Caco-2 (cell line): ENCODE measurements around the gene DYNC2H1. TPM values are rescaled to one million over a fixed set of nuclear protein-coding genes. Genes with fewer than 3 reads are reported as not detected.

ENCODE experiments used
- BruUV-seq: library from RNA; stranded (reverse); fragments of 400-500 nt; replicated peaks from 2 replicates; lab custom pipeline; 2021; lab: Mats Ljungman, UMichigan
- CTCF ChIA-PET: fragments of 300-600 bp; sonication (Branson Sonifier 250); formaldehyde crosslinking; loops from one replicate; lab custom pipeline; 2022; ENCODE audit warnings: antibody characterized with exemption; lab: Charles Lee
- POLR2A ChIA-PET: fragments of 300-600 bp; sonication (Branson Sonifier 250); formaldehyde crosslinking; loops from one replicate; lab custom pipeline; 2022; ENCODE audit warnings: antibody characterized with exemption; lab: Charles Lee
- DNase-seq, 2 experiments: peaks; one replicate each; pipeline versions ENCODE4 v3.0.0 to v3.0.0-alpha.2; 2020 to 2022
- H3K27me3 ChIP-seq: replicated peaks from 2 replicates; pipeline ENCODE4 v1.6.0; 2011; ENCODE audit warnings: low read length; ENCODE audit not compliant: control insufficient read depth, insufficient read depth
- H3K36me3 ChIP-seq: 2 replicates; pipeline ENCODE4 v1.5.1; 2011; ENCODE audit warnings: low read length; ENCODE audit not compliant: control insufficient read depth, insufficient read depth
- H3K4me1 ChIP-seq: fragments of 250-450 bp; sonication (Bioruptor Pico); 2 replicates; pipeline ENCODE4 v1.5.1; 2020; ENCODE audit warnings: mild to moderate bottlenecking
- H3K4me3 ChIP-seq: 2 replicates; pipeline ENCODE4 v1.5.1; 2011; ENCODE audit warnings: low read depth, mild to moderate bottlenecking, control low read depth, low read length
- H3K9me3 ChIP-seq: fragments of 250-450 bp; sonication (Bioruptor Pico); 2 replicates; pipeline ENCODE4 v1.5.1; 2020; ENCODE audit warnings: mild to moderate bottlenecking, moderate library complexity
- H3K27ac Mint-ChIP-seq: one replicate; pipeline ENCODE4 v1.8.0; 2022; ENCODE audit warnings: mixed read lengths; ENCODE audit not compliant: unreplicated experiment
- H3K27me3 Mint-ChIP-seq: one replicate; pipeline ENCODE4 v1.8.0; 2022; ENCODE audit warnings: mixed read lengths; ENCODE audit not compliant: insufficient read depth, unreplicated experiment
- H3K36me3 Mint-ChIP-seq: one replicate; pipeline ENCODE4 v1.8.0; 2022; ENCODE audit warnings: mild to moderate bottlenecking, mixed read lengths; ENCODE audit not compliant: insufficient read depth, unreplicated experiment
- H3K4me1 Mint-ChIP-seq: one replicate; pipeline ENCODE4 v1.8.0; 2022; ENCODE audit warnings: low read depth, mixed read lengths; ENCODE audit not compliant: unreplicated experiment
- H3K4me3 Mint-ChIP-seq: one replicate; pipeline ENCODE4 v1.8.0; 2022; ENCODE audit warnings: mild to moderate bottlenecking, moderate library complexity, mixed read lengths; ENCODE audit not compliant: unreplicated experiment
- H3K9me3 Mint-ChIP-seq: one replicate; pipeline ENCODE4 v1.8.0; 2022; ENCODE audit warnings: mixed read lengths; ENCODE audit not compliant: unreplicated experiment
- intact Hi-C: fragments of 100-400 bp; cut with micrococcal nuclease; formaldehyde crosslinking; loops from one replicate; pipeline ENCODE4 v1.10.0; 2022; ENCODE audit not compliant: unreplicated experiment
- total RNA-seq: library from RNA; stranded (reverse); gene quantifications from 2 replicates; pipeline ENCODE4 v1.2.3, GENCODE V29; 2022
- TF ChIP-seq, protein P1 (sequence below), 2 experiments: fragments of 200-600 bp in 1 of 2; IDR thresholded peaks; 1 replicate in 1 of 2; 2 replicates in 1 of 2; pipeline versions ENCODE4 v1.5.1 to v1.8.0; 2011 to 2022; ENCODE audit warnings: antibody characterized with exemption in 1 of 2, control low read depth in 1 of 2, inconsistent platforms in 1 of 2, low read depth in 1 of 2, low read length in 1 of 2, mild to moderate bottlenecking in 1 of 2, moderate library complexity in 1 of 2; ENCODE audit not compliant: insufficient read depth in 1 of 2, severe bottlenecking in 1 of 2, unreplicated experiment in 1 of 2

DYNC2H1 gene
- total RNA-seq, 1 experiment from 2014 or later, result 6.5 TPM

GRCh38 chr11:103315248-103315647 is 206.0 kb downstream of the DYNC2H1 start:
- TF ChIP-seq, protein P1, sequence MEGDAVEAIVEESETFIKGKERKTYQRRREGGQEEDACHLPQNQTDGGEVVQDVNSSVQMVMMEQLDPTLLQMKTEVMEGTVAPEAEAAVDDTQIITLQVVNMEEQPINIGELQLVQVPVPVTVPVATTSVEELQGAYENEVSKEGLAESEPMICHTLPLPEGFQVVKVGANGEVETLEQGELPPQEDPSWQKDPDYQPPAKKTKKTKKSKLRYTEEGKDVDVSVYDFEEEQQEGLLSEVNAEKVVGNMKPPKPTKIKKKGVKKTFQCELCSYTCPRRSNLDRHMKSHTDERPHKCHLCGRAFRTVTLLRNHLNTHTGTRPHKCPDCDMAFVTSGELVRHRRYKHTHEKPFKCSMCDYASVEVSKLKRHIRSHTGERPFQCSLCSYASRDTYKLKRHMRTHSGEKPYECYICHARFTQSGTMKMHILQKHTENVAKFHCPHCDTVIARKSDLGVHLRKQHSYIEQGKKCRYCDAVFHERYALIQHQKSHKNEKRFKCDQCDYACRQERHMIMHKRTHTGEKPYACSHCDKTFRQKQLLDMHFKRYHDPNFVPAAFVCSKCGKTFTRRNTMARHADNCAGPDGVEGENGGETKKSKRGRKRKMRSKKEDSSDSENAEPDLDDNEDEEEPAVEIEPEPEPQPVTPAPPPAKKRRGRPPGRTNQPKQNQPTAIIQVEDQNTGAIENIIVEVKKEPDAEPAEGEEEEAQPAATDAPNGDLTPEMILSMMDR (IDR thresholded peaks at IDR 0.05; ENCODE audit: insufficient read depth in 1 of 2, low read depth in 1 of 2, low read length in 1 of 2, severe bottlenecking in 1 of 2, unreplicated experiment in 1 of 2), result no peak
- H3K27me3 ChIP-seq, result no peaks in the 10 kb centered on the region
- intact Hi-C loops, result no loop called here
- no peak for DNase-seq
- no peaks in the 10 kb centered on the region for H3K9me3 ChIP-seq
- CTCF ChIA-PET, result no interaction called here
- POLR2A ChIA-PET, result no interaction called here
- Mint-ChIP-seq H3K9me3 (no peaks in the 10 kb centered on the region), H3K36me3 (no peaks in the 10 kb centered on the region), H3K27ac (no peak overlapping the region), H3K4me1 (no peaks in the 10 kb centered on the region), H3K27me3 (no peaks in the 10 kb centered on the region), H3K4me3 (no peak overlapping the region)
- no peak overlapping the region for H3K4me3 ChIP-seq
- no peaks in the 10 kb centered on the region for H3K4me1 ChIP-seq
- BruUV-seq, result no TSS peak
- no peaks in the 10 kb centered on the region for H3K36me3 ChIP-seq

- BruUV-seq, result no TSS peak
- Histone ChIP-seq H3K4me3 (no peak overlapping the region), H3K36me3 (no peaks in the 10 kb centered on the region), H3K4me1 (no peaks in the 10 kb centered on the region), H3K27me3 (no peaks in the 10 kb centered on the region), H3K9me3 (no peaks in the 10 kb centered on the region)
- Mint-ChIP-seq H3K9me3 (no peaks in the 10 kb centered on the region), H3K27me3 (no peaks in the 10 kb centered on the region), H3K4me1 (no peaks in the 10 kb centered on the region), H3K36me3 (no peaks in the 10 kb centered on the region), H3K27ac (no peak overlapping the region), H3K4me3 (no peak overlapping the region)
- intact Hi-C loops, result no loop called here
- POLR2A ChIA-PET, result no interaction called here
- CTCF ChIA-PET, result no interaction called here
- DNase-seq, result no peak
- TF ChIP-seq, protein P1 (IDR thresholded peaks at IDR 0.05; ENCODE audit: insufficient read depth in 1 of 2, low read depth in 1 of 2, low read length in 1 of 2, severe bottlenecking in 1 of 2, unreplicated experiment in 1 of 2), result no peak
These were observed 207.9 kb downstream of the DYNC2H1 start for GRCh38 chr11:103317118-103317517.

DNA sequence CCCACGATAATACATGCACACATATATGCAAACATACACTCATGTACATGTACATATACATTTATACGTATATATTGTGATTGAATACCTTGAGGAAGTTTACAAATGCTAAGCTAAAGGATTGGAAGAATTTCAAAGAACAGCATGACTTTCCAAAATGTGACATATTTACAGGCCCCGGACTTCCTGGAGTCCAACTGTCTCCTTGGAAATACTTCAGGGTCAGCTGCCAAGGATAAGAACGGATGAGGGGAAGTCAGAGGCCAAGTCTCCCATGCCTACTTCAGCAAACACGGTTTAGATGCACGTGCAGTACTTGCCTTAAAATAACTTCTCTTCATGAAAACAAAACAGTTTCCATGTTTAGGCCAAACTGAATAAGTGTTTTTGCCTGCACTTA is 213.6 kb downstream of the DYNC2H1 start:
- Histone ChIP-seq H3K9me3 (no peaks in the 10 kb centered on the region), H3K4me1 (peaks cover 6% of the 10 kb centered on the region; the same call in 1 of the 2 replicates), H3K27me3 (no peaks in the 10 kb centered on the region), H3K36me3 (no peaks in the 10 kb centered on the region), H3K4me3 (no peak overlapping the region)
- H3K4me1 Mint-ChIP-seq, result no peaks in the 10 kb centered on the region
- TF ChIP-seq, protein P1 (IDR thresholded peaks at IDR 0.05; ENCODE audit: insufficient read depth in 1 of 2, low read depth in 1 of 2, low read length in 1 of 2, severe bottlenecking in 1 of 2, unreplicated experiment in 1 of 2), result no peak
- ChIA-PET POLR2A (no interaction called here), CTCF (no interaction called here)
- no peak overlapping the region for H3K27ac Mint-ChIP-seq
- H3K36me3 Mint-ChIP-seq, result no peaks in the 10 kb centered on the region
- no TSS peak for BruUV-seq
- intact Hi-C loops, result no loop called here
- no peak overlapping the region for H3K4me3 Mint-ChIP-seq
- no peak for DNase-seq
- H3K27me3 Mint-ChIP-seq, result no peaks in the 10 kb centered on the region
- no peaks in the 10 kb centered on the region for H3K9me3 Mint-ChIP-seq
